Lung (tissue), 12 donors: ENCODE data around the gene CTDSPL2. TPM values are rescaled to one million over a fixed set of nuclear protein-coding genes. Genes with fewer than 3 reads are reported as not detected.

Source experiments
- ATAC-seq: fragments of 200-7000 bp; cut with Tn5 transposase; one replicate; pipeline ENCODE4 v1.9.1; 2020; ENCODE audit warnings: moderate number of reproducible peaks; ENCODE audit not compliant: insufficient read depth, low FRiP score
- DNase-seq, 3 donors: peaks; one replicate each; pipeline ENCODE4 v3.0.0-alpha.2; 2013 to 2017
- H3K27ac ChIP-seq, 2 donors: one replicate each; pipeline ENCODE4 v1.5.1; 2013; ENCODE audit warnings: mild to moderate bottlenecking in 2 of 2, moderate library complexity in 2 of 2, control low read depth in 1 of 2, inconsistent platforms in 1 of 2, low read depth in 1 of 2, low read length in 1 of 2
- H3K27me3 ChIP-seq, 3 donors: one replicate each; pipeline ENCODE4 v1.5.1; 2013; ENCODE audit warnings: low read length in 2 of 3; ENCODE audit not compliant: control insufficient read depth in 3 of 3, insufficient read depth in 3 of 3
- H3K36me3 ChIP-seq, 4 donors: one replicate each; pipeline ENCODE4 v1.5.1; 2013; ENCODE audit warnings: low read length in 4 of 4, mild to moderate bottlenecking in 1 of 4, moderate library complexity in 1 of 4; ENCODE audit not compliant: control insufficient read depth in 4 of 4, insufficient read depth in 4 of 4
- H3K4me1 ChIP-seq, 5 donors: one replicate each; pipeline ENCODE4 v1.5.1; 2013; ENCODE audit warnings: low read length in 5 of 5, mild to moderate bottlenecking in 2 of 5, moderate library complexity in 1 of 5; ENCODE audit not compliant: control insufficient read depth in 5 of 5, insufficient read depth in 5 of 5
- H3K4me3 ChIP-seq: one replicate; pipeline ENCODE4 v1.5.1; 2013; ENCODE audit warnings: mild to moderate bottlenecking, control low read depth, moderate library complexity
- H3K9ac ChIP-seq, 2 donors: one replicate each; pipeline ENCODE4 v1.5.1; 2013; ENCODE audit warnings: low read length in 2 of 2, control low read depth in 1 of 2; ENCODE audit not compliant: insufficient read depth in 1 of 2
- H3K9me3 ChIP-seq, 4 donors: one replicate each; pipeline ENCODE4 v1.5.1; 2013; ENCODE audit warnings: low read length in 3 of 4, mild to moderate bottlenecking in 1 of 4, moderate library complexity in 1 of 4; ENCODE audit not compliant: control insufficient read depth in 4 of 4, insufficient read depth in 3 of 4
- CTCF ChIP-seq: IDR thresholded peaks from 2 replicates; pipeline ENCODE4 v1.5.1; 2012; ENCODE audit warnings: mild to moderate bottlenecking; ENCODE audit errors: control extremely low read depth, extremely low read depth
- WGBS, 2 donors: extraction: QIAGEN DNeasy Blood & Tissue Kit; methylation state at CpG; one replicate each; pipeline ENCODE4 v1.1.7; 2013; 5-methylcytosine and 5-hydroxymethylcytosine counted together
- polyA plus RNA-seq, 2 donors: library from polyadenylated mRNA; stranded (reverse); fragments of 200-250 nt; gene quantifications; one replicate each; pipeline ENCODE4 v1.2.1, GENCODE V29; 2013
- total RNA-seq, 2 donors: library from RNA; depleted of rRNA in 1 of 2; stranded (reverse); fragments of >200 nt in 1 of 2; gene quantifications; one replicate each; pipeline ENCODE4 v1.2.1, GENCODE V29; 2014 to 2021
- donor health status: control.
- donor health status: control.
- donor health status: Bipolar disorder and iron deficiency.
- donor health status: healthy.
- donor health status: DM: yes; HTN: yes; CAD: no.

Gene CTDSPL2
- total and polyA plus RNA-seq, 4 donors: 5.5 to 119 (median 19.0) TPM

GRCh38 chr15:44441095-44441501 is 13.7 kb downstream of the CTDSPL2 start:
- Histone ChIP-seq H3K27me3 (no peaks in the 10 kb centered on the region), H3K9ac (no peak overlapping the region), H3K4me3 (no peak overlapping the region), H3K4me1 (peaks cover 0 to 10% (median 0%) of the 10 kb centered on the region in 5 donors), H3K9me3 (peaks cover 0 to 3% (median 0%) of the 10 kb centered on the region in 4 donors), H3K36me3 (peaks cover 0 to 6% (median 0%) of the 10 kb centered on the region in 4 donors), H3K27ac (no peak overlapping the region)
- no peak for TF ChIP-seq CTCF
- 85 to 88% methylated on average over 5 of the region's 5 CpGs for WGBS, 2 donors
- ATAC-seq (no peak), DNase-seq (no peak)

- no peaks in the 10 kb centered on the region for H3K27me3 ChIP-seq
- H3K4me3 ChIP-seq: no peak overlapping the region
- no peak overlapping the region for H3K27ac ChIP-seq
- no peak for TF ChIP-seq CTCF
- H3K36me3 ChIP-seq: peaks cover 0 to 8% (median 2%) of the 10 kb centered on the region in 4 donors
- DNase-seq (no peak), ATAC-seq (no peak)
- H3K9ac ChIP-seq: no peak overlapping the region
- peaks cover 0 to 3% (median 2%) of the 10 kb centered on the region in 4 donors for H3K9me3 ChIP-seq
- WGBS, 2 donors: 97 to 99% methylated on average over 3 of the region's 3 CpGs
- H3K4me1 ChIP-seq: peaks cover 0 to 6% (median 0%) of the 10 kb centered on the region in 5 donors
These were observed 16.1 kb downstream of the CTDSPL2 start for GRCh38 chr15:44443515-44443914.

- no peak overlapping the region for H3K9ac ChIP-seq
- H3K4me1 ChIP-seq: peaks cover 0 to 6% (median 0%) of the 10 kb centered on the region in 5 donors
- H3K36me3 ChIP-seq: peaks cover 0 to 8% (median 2%) of the 10 kb centered on the region in 4 donors
- DNase-seq (no peak), ATAC-seq (no peak)
- H3K27me3 ChIP-seq: no peaks in the 10 kb centered on the region
- 98% methylated on average over 11 of the region's 11 CpGs for WGBS, 2 donors
- no peak overlapping the region for H3K27ac ChIP-seq
- H3K4me3 ChIP-seq: no peak overlapping the region
- no peak for TF ChIP-seq CTCF
- peaks cover 0 to 3% (median 2%) of the 10 kb centered on the region in 4 donors for H3K9me3 ChIP-seq
These were observed 20.4 kb downstream of the CTDSPL2 start for GRCh38 chr15:44447772-44448376.
